CD8-positive, alpha-beta memory T cell (primary cell): ENCODE results near the gene FNDC3B. TPM values are rescaled to one million over a fixed set of nuclear protein-coding genes. Genes with fewer than 3 reads are reported as not detected.

Experiments
- CTCF ChIA-PET: fragments of 350-600 bp; sonication (Branson Sonifier 250); formaldehyde crosslinking; loops from one replicate; lab custom pipeline; 2021; ENCODE audit warnings: antibody characterized with exemption; lab: Charles Lee
- POLR2A ChIA-PET: fragments of 350-600 bp; sonication (Branson Sonifier 250); formaldehyde crosslinking; loops from one replicate; lab custom pipeline; 2021; ENCODE audit warnings: antibody characterized with exemption; lab: Charles Lee
- DNase-seq, 5 donors: peaks; one replicate each; pipeline versions ENCODE4 v3.0.0 to v3.0.0-alpha.2; 2020 to 2022; ENCODE audit warnings: mixed read lengths in 1 of 5
- H3K27ac ChIP-seq: one replicate; pipeline ENCODE4 v1.7.0; 2013; ENCODE audit warnings: low read depth, mild to moderate bottlenecking, low read length, moderate library complexity
- H3K27me3 ChIP-seq: 2 replicates; pipeline ENCODE4 v1.7.0; 2013; ENCODE audit warnings: low read length, mild to moderate bottlenecking; ENCODE audit not compliant: insufficient read depth, poor library complexity, severe bottlenecking
- H3K36me3 ChIP-seq: 2 replicates; pipeline ENCODE4 v1.7.0; 2013; ENCODE audit warnings: mild to moderate bottlenecking, low read length, moderate library complexity; ENCODE audit not compliant: insufficient read depth
- H3K4me1 ChIP-seq: 2 replicates; pipeline ENCODE4 v1.7.0; 2013; ENCODE audit warnings: mild to moderate bottlenecking, low read length, moderate library complexity; ENCODE audit not compliant: insufficient read depth
- H3K4me3 ChIP-seq: 2 replicates; pipeline ENCODE4 v1.7.0; 2013; ENCODE audit warnings: mild to moderate bottlenecking, low read length
- H3K9me3 ChIP-seq: 2 replicates; pipeline ENCODE4 v1.7.0; 2013; ENCODE audit warnings: mild to moderate bottlenecking, low read length
- H3K27ac Mint-ChIP-seq, 8 donors: one replicate each; pipeline ENCODE4 v1.8.0; 2020 to 2021; ENCODE audit warnings: mixed read lengths in 8 of 8, mild to moderate bottlenecking in 6 of 8, inconsistent platforms in 3 of 8, moderate library complexity in 3 of 8
- H3K27me3 Mint-ChIP-seq, 2 donors: one replicate each; pipeline ENCODE4 v1.8.0; 2020 to 2021; ENCODE audit warnings: mixed read lengths in 2 of 2, mild to moderate bottlenecking in 1 of 2, moderate library complexity in 1 of 2
- H3K36me3 Mint-ChIP-seq, 3 donors: one replicate each; pipeline ENCODE4 v1.8.0; 2020 to 2021; ENCODE audit warnings: mixed read lengths in 3 of 3, inconsistent platforms in 1 of 3, mild to moderate bottlenecking in 1 of 3
- H3K4me1 Mint-ChIP-seq, 3 donors: one replicate each; pipeline ENCODE4 v1.8.0; 2020 to 2021; ENCODE audit warnings: mixed read lengths in 3 of 3, inconsistent platforms in 1 of 3, mild to moderate bottlenecking in 1 of 3
- H3K4me3 Mint-ChIP-seq, 7 donors: one replicate each; pipeline ENCODE4 v1.8.0; 2020 to 2021; ENCODE audit warnings: mixed read lengths in 7 of 7, mild to moderate bottlenecking in 6 of 7, moderate library complexity in 4 of 7, inconsistent platforms in 2 of 7
- H3K9me3 Mint-ChIP-seq, 5 donors: one replicate each; pipeline ENCODE4 v1.8.0; 2020 to 2022; ENCODE audit warnings: mixed read lengths in 5 of 5, mild to moderate bottlenecking in 3 of 5, moderate library complexity in 2 of 5, inconsistent platforms in 1 of 5
- polyA plus RNA-seq: library from polyadenylated mRNA; unstranded; fragments of 300-500 nt; fragmentation: Illumina TruSeq; gene quantifications from one replicate; pipeline ENCODE4 v1.2.3, GENCODE V29; 2021
- total RNA-seq, 2 experiments: library from RNA; stranded (reverse); gene quantifications; one replicate each; pipeline ENCODE4 v1.2.3, GENCODE V29; 2021

The FNDC3B gene
- total and polyA plus RNA-seq, 3 experiments from 2014 or later: 8.7 to 18.6 (median 17.4) TPM

- no peak overlapping the region for H3K4me3 Mint-ChIP-seq
- H3K27me3 ChIP-seq: no peaks in the 10 kb centered on the region
- POLR2A ChIA-PET: no interaction called here
- no peaks in the 10 kb centered on the region for H3K36me3 ChIP-seq
- H3K27ac Mint-ChIP-seq: peak overlapping the region in 1 of 8 donors; percentile 58
- no peak overlapping the region for H3K27ac ChIP-seq
- no peaks in the 10 kb centered on the region for H3K4me1 Mint-ChIP-seq
- CTCF ChIA-PET: no interaction called here
- H3K4me1 ChIP-seq: no peaks in the 10 kb centered on the region
- peaks cover 10 to 31% (median 16%) of the 10 kb centered on the region in 3 donors for H3K36me3 Mint-ChIP-seq
- peaks cover 0 to 1% of the 10 kb centered on the region in 2 donors for H3K27me3 Mint-ChIP-seq
- H3K9me3 ChIP-seq: no peaks in the 10 kb centered on the region
- no peaks in the 10 kb centered on the region for H3K9me3 Mint-ChIP-seq
- no peak for DNase-seq
- no peak overlapping the region for H3K4me3 ChIP-seq
These were observed 262.8 kb downstream of the FNDC3B start for GRCh38 chr3:172302203-172302602.

- ChIA-PET POLR2A (no interaction called here), CTCF (no interaction called here)
- no peak overlapping the region for H3K27ac ChIP-seq
- H3K9me3 Mint-ChIP-seq: no peaks in the 10 kb centered on the region
- peaks cover 0 to 1% of the 10 kb centered on the region in 2 donors for H3K27me3 Mint-ChIP-seq
- H3K27me3 ChIP-seq: no peaks in the 10 kb centered on the region
- no peak for DNase-seq
- H3K9me3 ChIP-seq: no peaks in the 10 kb centered on the region
- no peak overlapping the region for H3K27ac Mint-ChIP-seq
- H3K36me3 ChIP-seq: no peaks in the 10 kb centered on the region
- H3K4me3 ChIP-seq: no peak overlapping the region
- no peaks in the 10 kb centered on the region for H3K4me1 Mint-ChIP-seq
- H3K4me1 ChIP-seq: no peaks in the 10 kb centered on the region
- H3K36me3 Mint-ChIP-seq: peaks cover 11 to 34% (median 19%) of the 10 kb centered on the region in 3 donors
- no peak overlapping the region for H3K4me3 Mint-ChIP-seq
These were observed 263.8 kb downstream of the FNDC3B start for GRCh38 chr3:172303181-172303580.

GRCh38 chr3:172303941-172304558 lies 264.7 kb downstream of the FNDC3B start:
- peaks cover 0 to 1% of the 10 kb centered on the region in 2 donors for H3K27me3 Mint-ChIP-seq
- Histone ChIP-seq H3K27me3 (no peaks in the 10 kb centered on the region), H3K9me3 (no peaks in the 10 kb centered on the region), H3K36me3 (no peaks in the 10 kb centered on the region), H3K4me3 (no peak overlapping the region), H3K4me1 (no peaks in the 10 kb centered on the region), H3K27ac (no peak overlapping the region)
- no peaks in the 10 kb centered on the region for H3K9me3 Mint-ChIP-seq
- peaks cover 13 to 35% (median 13%) of the 10 kb centered on the region in 3 donors for H3K36me3 Mint-ChIP-seq
- H3K4me3 Mint-ChIP-seq: no peak overlapping the region
- DNase-seq: no peak
- no peaks in the 10 kb centered on the region for H3K4me1 Mint-ChIP-seq
- ChIA-PET CTCF (interaction anchor here (1.3 kb wide), 1 partner anchor 9 kb away, joined by 4 read pairs; no protein-coding TSS in a partner anchor), POLR2A (no interaction called here)
- H3K27ac Mint-ChIP-seq: no peak overlapping the region

GRCh38 chr3:172305552-172305951 lies 266.2 kb downstream of the FNDC3B start:
- DNase-seq: no peak
- no peak overlapping the region for H3K4me3 Mint-ChIP-seq
- no peak overlapping the region for H3K27ac ChIP-seq
- H3K4me1 Mint-ChIP-seq: no peaks in the 10 kb centered on the region
- ChIA-PET CTCF (no interaction called here), POLR2A (no interaction called here)
- peaks cover 0 to 1% of the 10 kb centered on the region in 2 donors for H3K27me3 Mint-ChIP-seq
- H3K36me3 Mint-ChIP-seq: peaks cover 10 to 41% (median 20%) of the 10 kb centered on the region in 3 donors
- H3K9me3 ChIP-seq: no peaks in the 10 kb centered on the region
- no peaks in the 10 kb centered on the region for H3K9me3 Mint-ChIP-seq
- no peak overlapping the region for H3K4me3 ChIP-seq
- no peaks in the 10 kb centered on the region for H3K4me1 ChIP-seq
- peaks cover 4% of the 10 kb centered on the region for H3K36me3 ChIP-seq
- H3K27me3 ChIP-seq: no peaks in the 10 kb centered on the region
- no peak overlapping the region for H3K27ac Mint-ChIP-seq

- no peak for DNase-seq
- H3K4me3 Mint-ChIP-seq: no peak overlapping the region
- H3K4me1 Mint-ChIP-seq: no peaks in the 10 kb centered on the region
- peaks cover 0 to 1% of the 10 kb centered on the region in 2 donors for H3K27me3 Mint-ChIP-seq
- peak overlapping the region in 1 of 8 donors; percentile 38 for H3K27ac Mint-ChIP-seq
- peaks cover 11 to 41% (median 20%) of the 10 kb centered on the region in 3 donors for H3K36me3 Mint-ChIP-seq
- no peak overlapping the region for H3K27ac ChIP-seq
- ChIA-PET POLR2A (no interaction called here), CTCF (no interaction called here)
- no peaks in the 10 kb centered on the region for H3K27me3 ChIP-seq
- peaks cover 5% of the 10 kb centered on the region for H3K36me3 ChIP-seq
- H3K9me3 ChIP-seq: no peaks in the 10 kb centered on the region
- no peak overlapping the region for H3K4me3 ChIP-seq
- H3K4me1 ChIP-seq: no peaks in the 10 kb centered on the region
- no peaks in the 10 kb centered on the region for H3K9me3 Mint-ChIP-seq
These were observed 266.6 kb downstream of the FNDC3B start for GRCh38 chr3:172305974-172306373.

GRCh38 chr3:172307141-172307560 lies 267.8 kb downstream of the FNDC3B start:
- no peak for DNase-seq
- Mint-ChIP-seq H3K36me3 (peaks cover 12 to 46% (median 23%) of the 10 kb centered on the region in 3 donors), H3K27me3 (peaks cover 0 to 2% of the 10 kb centered on the region in 2 donors), H3K4me1 (no peaks in the 10 kb centered on the region), H3K4me3 (no peak overlapping the region), H3K27ac (no peak overlapping the region), H3K9me3 (no peaks in the 10 kb centered on the region)
- Histone ChIP-seq H3K4me1 (no peaks in the 10 kb centered on the region), H3K9me3 (no peaks in the 10 kb centered on the region), H3K36me3 (peaks cover 9% of the 10 kb centered on the region), H3K27ac (no peak overlapping the region), H3K4me3 (no peak overlapping the region), H3K27me3 (no peaks in the 10 kb centered on the region)
- POLR2A ChIA-PET: no interaction called here
- CTCF ChIA-PET: interaction anchor here (1.5 kb wide), 1 partner anchor 9 kb away, joined by 5 read pairs; no protein-coding TSS in a partner anchor

- Histone ChIP-seq H3K27ac (no peak overlapping the region), H3K27me3 (no peaks in the 10 kb centered on the region), H3K9me3 (no peaks in the 10 kb centered on the region), H3K36me3 (peaks cover 9% of the 10 kb centered on the region), H3K4me3 (no peak overlapping the region), H3K4me1 (no peaks in the 10 kb centered on the region)
- POLR2A ChIA-PET: no interaction called here
- H3K4me1 Mint-ChIP-seq: no peaks in the 10 kb centered on the region
- DNase-seq: no peak
- H3K4me3 Mint-ChIP-seq: no peak overlapping the region
- H3K27me3 Mint-ChIP-seq: peaks cover 0 to 2% of the 10 kb centered on the region in 2 donors
- H3K27ac Mint-ChIP-seq: peak overlapping the region in 1 of 8 donors; percentile 49
- H3K36me3 Mint-ChIP-seq: peaks cover 15 to 54% (median 27%) of the 10 kb centered on the region in 3 donors
- H3K9me3 Mint-ChIP-seq: no peaks in the 10 kb centered on the region
- CTCF ChIA-PET: no interaction called here
These were observed 269.7 kb downstream of the FNDC3B start for GRCh38 chr3:172309059-172309458.

- H3K4me3 Mint-ChIP-seq: no peak overlapping the region
- CTCF ChIA-PET: interaction anchor here (0.8 kb wide), 1 partner anchor 32 kb away, joined by 3 read pairs; no protein-coding TSS in a partner anchor
These were observed 270.5 kb downstream of the FNDC3B start for GRCh38 chr3:172309741-172310427.

More at GRCh38 chr3:172309741-172310427, 270.5 kb downstream of the FNDC3B start:
- H3K27ac Mint-ChIP-seq: peak overlapping the region in 1 of 8 donors; percentile 1
- peaks cover 0 to 2% of the 10 kb centered on the region in 2 donors for H3K27me3 Mint-ChIP-seq
- H3K4me1 Mint-ChIP-seq: no peaks in the 10 kb centered on the region
- Histone ChIP-seq H3K36me3 (peaks cover 9% of the 10 kb centered on the region), H3K27ac (no peak overlapping the region), H3K4me1 (no peaks in the 10 kb centered on the region), H3K27me3 (no peaks in the 10 kb centered on the region), H3K4me3 (no peak overlapping the region), H3K9me3 (no peaks in the 10 kb centered on the region)
- POLR2A ChIA-PET: no interaction called here
- DNase-seq: no peak
- no peaks in the 10 kb centered on the region for H3K9me3 Mint-ChIP-seq
- peaks cover 15 to 59% (median 27%) of the 10 kb centered on the region in 3 donors for H3K36me3 Mint-ChIP-seq
